DMS 273 treated with DMSO at 0.1 percent for 48 hours (cell line): ENCODE measurements around the gene TCEANC2.

Experiments
- DNase-seq: peaks from one replicate; lab custom pipeline; 2025; lab: John Stamatoyannopoulos, UW

The TCEANC2 gene

DNA sequence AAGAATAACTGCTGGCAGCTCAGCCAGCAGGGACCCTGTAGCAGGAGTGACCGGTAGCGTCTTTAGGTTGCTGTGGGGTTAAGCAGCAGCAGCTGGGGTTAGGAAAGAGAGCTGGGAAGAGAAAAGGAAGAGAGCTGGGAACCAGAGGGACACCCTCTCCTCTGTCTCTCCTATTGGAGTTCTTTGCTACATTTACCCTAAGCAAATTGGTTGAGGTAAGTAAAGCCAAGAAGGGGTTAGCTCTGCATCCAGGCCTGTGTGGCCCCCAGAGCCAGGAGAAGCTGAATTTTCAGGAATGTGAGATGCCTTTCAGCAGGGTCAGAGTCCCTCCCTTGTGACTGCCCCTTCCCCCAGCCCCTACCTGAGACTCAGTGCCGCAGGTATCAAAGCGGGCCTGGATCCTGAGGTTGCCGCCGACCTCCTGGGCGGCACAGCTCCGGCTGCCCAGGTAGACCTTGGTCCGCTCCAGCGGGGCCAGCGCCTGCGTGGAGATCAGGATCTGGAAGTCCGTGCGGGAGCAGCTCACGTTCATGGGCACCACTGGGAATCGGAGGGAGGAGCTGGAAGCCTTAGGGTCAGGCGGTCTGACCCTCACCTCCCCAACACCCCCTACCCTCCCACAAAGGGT, 83.0 kb downstream of the TCEANC2 start:
- no peak for DNase-seq

DNA sequence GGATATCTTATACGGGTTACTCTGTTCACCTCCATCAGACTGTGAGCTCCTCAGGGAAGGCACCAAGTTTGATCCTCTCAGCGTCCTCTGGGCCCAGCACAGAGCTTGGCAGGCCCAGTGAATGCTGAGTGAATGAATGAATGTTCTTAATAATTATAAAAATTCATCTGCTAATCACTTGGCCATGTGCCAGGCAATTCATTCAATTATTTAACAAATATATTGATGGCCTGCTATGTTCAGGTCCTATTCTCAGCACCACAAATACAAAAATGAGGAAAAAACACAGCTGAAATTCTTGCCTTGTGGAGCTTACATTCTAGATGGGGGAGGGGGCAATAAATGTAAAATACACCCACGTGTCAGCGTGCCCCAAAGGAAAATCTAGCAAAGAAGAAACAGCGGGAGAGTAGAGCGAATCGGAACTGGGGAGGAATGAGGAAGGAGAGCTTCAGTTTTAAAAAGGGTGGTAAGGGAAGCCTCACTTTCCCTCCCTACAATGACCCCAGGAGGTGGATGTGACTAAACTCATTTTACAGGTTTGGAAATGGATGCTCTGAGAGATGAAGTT, 83.6 kb downstream of the TCEANC2 start:
- no peak for DNase-seq

DNA sequence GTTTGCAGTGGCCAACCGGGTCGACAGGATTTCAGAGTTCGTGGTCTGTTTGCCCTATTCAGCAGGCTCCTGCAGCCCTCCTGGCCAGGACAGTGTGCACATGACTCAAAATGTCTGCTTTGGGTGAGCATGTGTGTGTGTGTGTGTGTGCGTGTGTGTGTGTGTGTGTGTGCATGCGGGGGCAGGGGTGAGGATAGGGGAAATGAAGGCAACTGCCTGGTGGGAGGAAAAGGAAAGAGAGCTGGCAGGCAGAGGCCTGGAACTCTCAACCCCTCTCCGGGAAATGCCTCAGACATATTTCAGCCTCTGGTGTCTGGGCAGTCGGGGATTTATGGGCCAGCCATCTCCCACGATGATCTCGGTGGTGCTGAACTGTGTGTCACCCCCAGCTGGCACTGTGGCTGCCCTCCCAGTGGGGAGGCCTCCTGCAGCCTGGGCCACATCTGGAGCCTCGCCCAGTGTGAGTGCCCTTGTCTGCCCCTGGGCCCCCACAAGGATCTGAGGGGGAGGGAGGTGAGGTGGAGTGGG, 84.2 kb downstream of the TCEANC2 start:
- DNase-seq: no peak

DNA sequence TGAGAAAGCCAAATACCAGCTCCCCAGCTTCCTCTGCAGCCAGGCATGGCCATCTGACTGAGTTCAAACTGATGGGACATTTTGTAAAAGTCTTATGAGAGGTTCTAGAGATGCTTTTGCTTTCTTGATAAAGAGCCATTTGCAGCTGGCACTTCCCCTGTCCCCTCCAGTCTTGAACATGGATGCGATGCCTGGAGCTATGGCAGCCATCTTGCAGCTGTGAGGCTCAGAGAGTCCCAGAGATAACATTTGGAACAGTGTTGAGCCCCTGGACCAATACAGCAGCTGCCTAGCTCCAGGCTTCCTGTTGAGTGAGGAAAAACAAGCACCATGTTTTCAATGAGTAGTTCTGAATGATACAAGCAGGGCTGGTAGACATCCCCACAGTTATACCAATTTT, 85.6 kb downstream of the TCEANC2 start:
- no peak for DNase-seq

DNA sequence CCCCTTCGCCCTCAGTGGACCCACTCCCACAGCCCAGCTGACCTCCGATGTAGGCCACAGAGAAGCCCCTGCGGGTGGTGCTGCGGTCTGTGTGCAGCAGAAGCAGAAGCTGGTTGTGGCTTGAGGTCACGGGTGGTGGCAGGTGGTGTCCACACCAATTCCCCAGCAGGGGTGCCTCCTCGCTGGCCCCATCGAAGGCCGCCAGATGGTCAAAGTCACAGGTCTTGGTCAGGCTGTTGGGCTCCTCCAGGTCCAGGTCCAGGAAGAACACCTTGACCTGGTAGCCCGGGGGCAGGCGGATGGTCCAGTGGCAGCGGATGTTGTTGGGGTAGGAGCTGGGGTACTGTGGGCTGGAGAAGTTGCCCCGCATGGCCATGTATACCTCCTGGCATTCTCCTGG, 86.3 kb downstream of the TCEANC2 start:
- DNase-seq: no peak

DNA sequence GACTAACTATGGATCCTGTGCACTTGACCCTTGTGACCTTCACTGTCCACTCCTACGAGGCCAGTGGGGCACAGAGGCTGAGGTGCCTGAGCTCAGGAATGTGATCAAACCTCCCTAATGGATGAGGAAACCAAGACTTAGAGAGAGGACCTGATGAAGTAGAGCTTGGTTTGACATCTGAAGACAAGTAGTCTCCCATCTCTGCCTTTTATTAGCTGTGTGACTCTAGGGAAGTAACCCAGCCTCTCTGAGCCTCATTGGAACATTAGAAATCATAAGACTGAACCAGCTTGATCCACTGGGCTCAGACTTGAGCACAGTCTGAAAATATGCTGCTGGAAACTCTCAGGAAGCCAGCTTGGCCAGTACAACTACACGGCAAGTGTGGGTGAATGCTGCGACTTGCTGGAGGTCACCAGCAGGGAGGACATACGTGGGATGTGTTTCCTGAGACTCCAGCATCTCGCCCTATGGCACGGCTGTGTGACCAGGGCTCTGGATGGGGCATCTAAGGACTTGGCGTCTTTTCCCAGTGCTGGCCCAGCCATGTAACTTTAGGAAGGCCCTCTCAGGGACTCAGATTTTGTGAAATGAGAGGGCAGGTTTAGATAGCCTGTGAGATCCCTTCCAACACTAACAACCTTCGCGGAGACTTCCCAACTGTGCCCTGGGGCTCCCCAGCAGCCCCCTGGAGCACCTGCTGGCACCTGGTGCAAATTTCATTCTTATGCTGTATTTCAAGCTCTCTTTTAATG, 88.9 kb downstream of the TCEANC2 start:
- no peak for DNase-seq

DNA sequence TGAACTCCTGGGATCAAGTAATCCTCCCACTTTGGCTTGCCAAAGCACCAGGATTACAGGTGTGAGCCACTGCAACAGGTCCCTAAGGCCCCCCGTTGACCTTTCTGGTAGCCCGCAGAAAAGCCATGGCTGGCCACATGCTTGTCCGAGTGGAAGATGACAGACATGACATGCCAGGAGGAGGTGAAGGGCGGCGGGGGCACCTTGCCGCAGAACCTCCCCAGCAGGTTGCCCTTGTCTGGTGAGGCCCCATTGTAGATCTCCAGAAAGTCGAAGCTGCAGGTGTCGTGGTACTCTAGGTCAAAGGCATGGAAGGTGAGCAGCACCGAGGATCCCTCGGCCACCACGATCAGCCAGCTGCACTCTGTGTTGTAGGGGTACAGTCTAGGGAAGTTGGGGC, 91.0 kb downstream of the TCEANC2 start:
- DNase-seq: no peak

DNA sequence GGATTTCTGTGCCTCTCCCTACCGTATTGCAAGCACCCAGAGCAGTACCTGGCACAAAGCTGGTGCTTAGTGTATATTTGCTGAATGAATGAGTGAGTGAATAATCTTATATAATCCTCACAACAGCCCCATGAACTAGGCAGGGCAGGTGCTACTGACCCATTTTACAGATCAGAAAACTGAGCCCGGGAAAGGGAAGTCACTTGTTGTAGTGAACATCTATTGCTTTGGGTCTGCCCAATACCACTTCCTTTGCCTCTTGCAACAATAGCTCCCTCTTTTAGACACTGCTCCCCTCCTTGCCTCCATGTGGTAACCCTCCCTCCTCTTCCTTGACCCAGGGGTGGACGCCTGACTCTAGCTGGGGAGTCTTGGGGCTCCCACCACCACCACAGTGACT, 96.3 kb downstream of the TCEANC2 start:
- DNase-seq: no peak

DNA sequence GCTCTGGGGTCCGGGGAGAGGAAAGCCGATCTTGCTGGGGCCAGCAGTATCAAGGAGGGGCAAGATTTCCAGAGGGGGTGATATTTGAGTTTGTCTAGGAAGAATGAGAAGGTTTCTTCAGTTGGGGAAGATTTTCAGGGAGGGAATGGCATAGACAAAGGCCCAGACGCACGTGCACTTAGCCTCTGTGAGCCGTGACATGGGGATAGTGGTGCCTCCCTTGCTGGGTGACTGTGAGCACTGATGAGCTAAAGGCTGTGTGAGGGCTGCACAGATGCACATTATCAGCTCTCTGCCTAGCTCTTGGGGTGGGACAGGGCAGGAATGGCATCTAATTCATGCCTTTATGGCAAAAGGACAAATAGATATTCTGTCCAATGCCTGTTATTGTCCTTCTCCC, 97.6 kb downstream of the TCEANC2 start:
- no peak for DNase-seq

DNA sequence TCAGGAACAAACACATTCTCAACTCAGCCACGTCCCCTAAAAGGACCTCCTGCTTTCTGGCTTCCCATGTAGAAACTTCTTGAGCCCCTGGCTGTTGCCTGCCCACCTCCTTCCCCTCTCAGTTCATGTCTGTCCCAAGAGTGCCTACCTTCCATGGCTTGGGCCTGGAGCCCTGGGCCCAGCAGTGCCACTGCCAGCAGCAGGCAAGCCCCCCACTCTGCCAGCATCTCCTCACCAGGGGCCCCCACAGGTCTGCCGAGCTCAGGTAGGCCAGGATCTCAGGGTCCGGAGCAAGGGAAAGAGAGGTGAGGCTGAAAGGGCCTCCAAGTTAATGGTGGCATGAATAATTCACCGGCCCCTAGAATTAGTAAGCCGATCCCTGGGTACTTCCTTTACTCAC, 99.3 kb downstream of the TCEANC2 start, which contains the start of gene CDCP2:
TSS of gene CDCP2 (minus strand) at position 305 of the 400 bp plus-strand sequence. CDS start at position 227, 78 bp downstream.
- DNase-seq: no peak

DNA sequence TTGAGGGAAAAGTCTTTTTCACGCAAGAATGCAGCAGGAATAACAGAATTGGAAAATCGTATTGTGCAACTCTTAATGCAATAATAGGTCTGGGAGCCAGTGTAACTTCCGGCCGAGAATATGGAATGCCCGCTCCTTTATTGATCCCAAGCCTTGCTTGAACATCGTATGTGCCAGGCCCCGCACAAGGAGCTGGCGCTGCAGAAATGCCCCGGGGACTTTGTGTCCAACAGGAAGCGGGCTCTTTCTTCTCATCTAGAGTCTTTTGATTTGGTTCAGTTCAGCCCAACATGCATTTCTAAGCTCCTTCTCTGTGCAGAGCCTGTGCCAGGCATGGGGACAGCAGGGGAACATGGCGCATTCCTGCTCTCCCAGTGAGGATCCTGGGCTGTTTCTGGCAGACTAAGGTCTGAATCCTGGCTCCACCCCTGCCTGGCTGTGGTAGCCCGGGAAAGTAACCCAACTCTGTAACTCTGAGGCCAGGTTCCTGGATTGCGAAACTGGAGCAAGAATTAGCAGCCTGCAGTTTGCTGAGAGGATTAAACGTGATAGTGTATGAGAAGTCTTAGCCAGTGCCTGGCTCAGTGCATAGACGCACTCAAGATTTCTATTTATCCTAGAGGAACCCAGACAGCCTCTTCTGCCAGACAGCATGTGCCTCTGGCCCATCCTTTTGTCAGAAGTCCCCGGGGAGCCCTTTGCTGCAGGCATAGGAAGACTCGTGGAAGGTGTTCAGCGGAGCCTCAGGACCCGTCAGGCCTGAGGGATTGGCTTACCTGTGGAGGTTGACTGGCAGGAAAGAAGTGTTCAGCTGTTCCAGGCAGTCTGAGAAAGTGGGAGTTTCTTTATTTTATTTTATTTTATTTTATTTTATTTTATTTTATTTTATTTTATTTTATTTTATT, 100.4 kb downstream of the TCEANC2 start:
- DNase-seq: no peak
